A549 treated with dexamethasone at 1 μM for 4 hours (cell line): ENCODE results near the gene SMIM28. TPM values are rescaled to one million over a fixed set of nuclear protein-coding genes. Genes with fewer than 3 reads are reported as not detected.

Experiments used
- total RNA-seq: library from RNA; stranded (reverse); fragments of 200-300 nt; extraction: Qiagen RNA extraction; gene quantifications from 5 replicates; pipeline ENCODE4 v1.2.3, GENCODE V29; 2022

The SMIM28 gene
- total RNA-seq = not detected in 5 replicates

GRCh38 chr6:138377844-138378243, at the start of gene SMIM28:
SMIM28 (plus strand) TSS chr6:138377905; CDS start chr6:138378073, 168 bp downstream.

GRCh38 chr6:138403801-138404665, 26.3 kb downstream of the SMIM28 start, which contains the start of gene HEBP2:
HEBP2 (plus strand) TSS chr6:138404223; CDS start chr6:138404496, 273 bp downstream.

Other genes with a start within 250 kb of the SMIM28 start
- gene ARFGEF3, start 216.0 kb upstream of the SMIM28 start, total RNA-seq = 0.40 to 0.66 TPM (median 0.54 TPM) in 5 replicates
- gene PBOV1, start 159.4 kb upstream of the SMIM28 start, total RNA-seq = not detected in 5 replicates
- gene HEBP2, start 26.3 kb downstream of the SMIM28 start, total RNA-seq = 17.7 to 31.7 TPM (median 28.9 TPM) in 5 replicates
- 2.4 to 5.8 TPM (median 4.9 TPM) in 5 replicates for gene NHSL1, start 121.6 kb downstream of the SMIM28 start, total RNA-seq